ENCODE results near the gene UBN2. TPM values are rescaled to one million over a fixed set of nuclear protein-coding genes. Genes with fewer than 3 reads are reported as not detected.
"Not testable (repeated sequence)": the region's sequence is repeated elsewhere in the genome, so short reads cannot be mapped to it uniquely, and the experiment has no call there.

The UBN2 gene
- total RNA-seq, 2 donors from 2014 or later, result 13.4 to 18.8 TPM

- Histone ChIP-seq H3K4me1 (ENCODE audit: control insufficient read depth in 1 of 2, low read depth in 2 of 2) (no peaks in the 10 kb centered on the region), H3K9me3 (no peaks in the 10 kb centered on the region), H3K27ac (no peak overlapping the region), H3K36me3 (no peaks in the 10 kb centered on the region), H3K4me3 (no peak overlapping the region), H3K27me3 (replicated peaks; ENCODE audit: insufficient read depth) (no peaks in the 10 kb centered on the region)
- TF ChIP-seq CTCF (IDR thresholded peaks at IDR 0.05), result no peak
- DNase-seq (ENCODE audit: low spot score), result no peak
- no peak for ATAC-seq (ENCODE audit: insufficient number of reproducible peaks, low FRiP score, low read depth)
Observed at GRCh38 chr7:139321071-139321745, 90.2 kb downstream of the UBN2 start.

DNA sequence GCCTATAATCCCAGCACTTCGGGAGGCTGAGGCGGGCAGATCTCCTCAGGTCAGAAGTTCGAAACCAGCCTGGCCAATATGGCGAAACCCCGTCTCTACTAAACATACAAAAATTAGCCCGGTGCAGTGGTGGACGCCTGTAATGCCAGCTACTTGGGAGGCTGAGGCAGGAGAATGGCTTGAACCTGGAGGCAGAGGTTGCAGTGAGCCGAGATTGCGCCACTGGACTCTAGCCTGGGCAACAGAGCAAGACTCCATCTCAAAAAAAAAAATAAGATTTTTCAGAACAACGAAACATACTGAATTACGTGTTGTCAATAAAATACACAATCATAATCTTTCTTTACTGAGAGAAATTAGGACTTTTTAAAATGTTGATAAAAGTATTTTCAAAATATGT, 93.7 kb downstream of the UBN2 start:
- not testable (repeated sequence) for DNase-seq (ENCODE audit: low spot score); H3K4me1 ChIP-seq (ENCODE audit: control insufficient read depth in 1 of 2, low read depth in 2 of 2); H3K4me3 ChIP-seq; H3K27me3 ChIP-seq (replicated peaks; ENCODE audit: insufficient read depth); H3K36me3 ChIP-seq; ATAC-seq (ENCODE audit: insufficient number of reproducible peaks, low FRiP score, low read depth); H3K9me3 ChIP-seq; H3K27ac ChIP-seq

DNA sequence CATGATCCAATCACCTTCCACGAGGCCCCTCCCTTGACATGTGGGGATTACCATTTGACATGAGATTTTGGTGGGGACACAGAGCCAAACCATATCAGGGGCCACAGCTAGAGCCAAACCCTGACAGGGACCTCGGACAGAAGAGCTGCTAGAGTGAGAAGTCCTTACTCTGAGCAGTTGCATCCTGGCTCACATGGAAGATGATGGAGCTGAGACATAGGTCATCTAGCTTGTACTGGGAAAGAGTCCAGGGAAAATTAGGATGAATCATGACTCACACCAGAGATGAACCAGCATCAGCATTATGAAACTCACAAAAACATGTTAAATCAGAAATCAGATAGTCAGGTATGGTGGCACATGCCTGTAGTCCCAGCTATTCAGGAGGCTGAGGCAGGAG, 97.3 kb downstream of the UBN2 start:
- H3K36me3 ChIP-seq, result no peaks in the 10 kb centered on the region
- no peaks in the 10 kb centered on the region for H3K27me3 ChIP-seq (replicated peaks; ENCODE audit: insufficient read depth)
- no peak overlapping the region for H3K4me3 ChIP-seq
- no peak overlapping the region for H3K27ac ChIP-seq
- ATAC-seq (ENCODE audit: insufficient number of reproducible peaks, low FRiP score, low read depth) (no peak), DNase-seq (ENCODE audit: low spot score) (no peak)
- H3K4me1 ChIP-seq (ENCODE audit: control insufficient read depth in 1 of 2, low read depth in 2 of 2), result no peaks in the 10 kb centered on the region
- H3K9me3 ChIP-seq, result no peaks in the 10 kb centered on the region
- TF ChIP-seq CTCF (IDR thresholded peaks at IDR 0.05), result no peak

DNA sequence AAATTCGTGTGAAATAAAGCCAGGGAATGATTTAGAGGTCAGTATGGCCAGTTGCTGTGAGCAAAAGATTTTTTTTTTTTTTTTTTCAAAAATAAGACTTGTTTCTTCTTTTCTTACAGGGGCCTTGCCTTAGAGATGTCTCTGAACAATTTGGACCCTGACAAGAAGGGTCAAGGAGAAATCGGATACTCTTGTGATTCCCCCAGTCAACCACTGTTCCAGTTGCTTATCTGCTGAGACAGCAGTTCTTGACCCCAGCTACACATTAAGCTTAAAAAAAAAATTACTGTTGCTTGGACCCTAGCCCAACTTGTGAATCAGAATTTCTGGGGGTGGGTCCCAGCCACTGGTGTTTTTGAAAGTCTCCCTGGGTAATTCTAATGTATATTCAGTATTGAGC, 98.1 kb downstream of the UBN2 start:
- DNase-seq (ENCODE audit: low spot score), result no peak
- Histone ChIP-seq H3K36me3 (no peaks in the 10 kb centered on the region), H3K4me3 (no peak overlapping the region), H3K27me3 (replicated peaks; ENCODE audit: insufficient read depth) (no peaks in the 10 kb centered on the region), H3K27ac (no peak overlapping the region), H3K9me3 (no peaks in the 10 kb centered on the region), H3K4me1 (ENCODE audit: control insufficient read depth in 1 of 2, low read depth in 2 of 2) (no peaks in the 10 kb centered on the region)
- ATAC-seq (ENCODE audit: insufficient number of reproducible peaks, low FRiP score, low read depth), result no peak
- no peak for TF ChIP-seq CTCF (IDR thresholded peaks at IDR 0.05)

GRCh38 chr7:139330333-139331030, 99.4 kb downstream of the UBN2 start:
- Histone ChIP-seq H3K27me3 (replicated peaks; ENCODE audit: insufficient read depth) (no peaks in the 10 kb centered on the region), H3K27ac (no peak overlapping the region), H3K9me3 (no peaks in the 10 kb centered on the region), H3K4me1 (ENCODE audit: control insufficient read depth in 1 of 2, low read depth in 2 of 2) (no peaks in the 10 kb centered on the region), H3K36me3 (no peaks in the 10 kb centered on the region), H3K4me3 (no peak overlapping the region)
- ATAC-seq (ENCODE audit: insufficient number of reproducible peaks, low FRiP score, low read depth), result no peak
- TF ChIP-seq CTCF (IDR thresholded peaks at IDR 0.05), result no peak
- DNase-seq (ENCODE audit: low spot score), result no peak

Data from thoracic aorta (tissue), 2 donors.